AG04449 (cell line): ENCODE measurements around the gene VEGFA.

ENCODE experiments used
- CTCF ChIA-PET: fragments of 350-600 bp; formaldehyde crosslinking; extraction: SDS; loops from one replicate; lab custom pipeline; 2021; ENCODE audit warnings: antibody characterized with exemption; lab: Yijun Ruan, JAX
- POLR2A ChIA-PET: fragments of 400-600, 350-600 bp; formaldehyde crosslinking; extraction: SDS; loops from one replicate; lab custom pipeline; 2020; ENCODE audit warnings: antibody characterized with exemption, inconsistent platforms; lab: Yijun Ruan, JAX
- DNase-seq: peaks from one replicate; pipeline ENCODE4 v3.0.0-alpha.2; 2010; ENCODE audit warnings: low read depth, low spot score
- H3K4me3 ChIP-seq: 2 replicates; pipeline ENCODE4 v1.5.1; 2011; ENCODE audit warnings: low read depth, mild to moderate bottlenecking, control low read depth, low read length
- TF ChIP-seq, protein P1 (sequence below): IDR thresholded peaks from one replicate; pipeline ENCODE4 v1.5.1; 2011; ENCODE audit warnings: mild to moderate bottlenecking, moderate library complexity, low read length, control low read depth, inconsistent platforms; ENCODE audit not compliant: insufficient read depth; ENCODE audit errors: missing control alignments

The VEGFA gene

GRCh38 chr6:43831191-43831590, 61.2 kb downstream of the VEGFA start:
- CTCF ChIA-PET = interaction anchor here (1.1 to 3.2 kb wide), 2 partner anchors 57 to 243 kb away, joined by 4 to 11 read pairs; no protein-coding TSS in a partner anchor

DNA sequence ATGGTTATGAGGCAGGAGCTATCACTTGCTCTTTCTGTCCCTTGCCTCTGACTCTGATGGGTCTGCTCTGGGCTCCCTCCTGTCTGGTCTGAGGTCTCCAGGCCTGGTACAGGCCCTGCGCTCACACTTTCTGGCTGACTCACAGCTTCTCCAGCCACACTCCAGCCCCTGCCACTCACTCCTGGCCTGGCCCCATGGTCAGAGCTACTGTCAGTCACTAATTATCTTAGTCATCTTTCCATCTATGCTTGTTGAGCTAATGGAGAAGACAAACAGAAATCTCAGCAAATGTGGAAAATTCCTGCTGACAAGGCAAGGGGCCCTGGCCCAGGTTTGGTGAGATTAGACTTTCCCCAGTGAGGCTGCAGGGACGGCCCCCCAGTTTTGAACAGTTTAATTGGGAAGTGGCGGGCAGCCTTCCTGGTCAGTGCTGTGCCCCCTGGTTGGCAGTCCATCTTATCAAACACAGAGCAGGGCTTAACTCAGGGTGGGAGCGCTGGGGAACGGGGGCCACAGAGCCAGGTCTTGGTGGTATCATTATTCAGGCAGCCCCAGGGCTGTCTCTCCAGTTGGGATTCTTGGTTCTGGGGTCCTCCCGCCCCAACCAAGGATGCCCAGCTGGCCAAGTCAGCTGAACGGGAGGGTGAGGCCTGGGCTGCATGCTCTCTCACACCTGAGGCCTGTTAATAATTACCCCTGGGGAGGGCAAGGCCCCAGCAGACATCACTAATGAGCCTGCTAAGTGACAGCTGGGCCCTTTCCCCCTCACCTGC, 63.4 kb downstream of the VEGFA start:
- no peak for DNase-seq
- no peak overlapping the region for H3K4me3 ChIP-seq
- TF ChIP-seq, protein P1, sequence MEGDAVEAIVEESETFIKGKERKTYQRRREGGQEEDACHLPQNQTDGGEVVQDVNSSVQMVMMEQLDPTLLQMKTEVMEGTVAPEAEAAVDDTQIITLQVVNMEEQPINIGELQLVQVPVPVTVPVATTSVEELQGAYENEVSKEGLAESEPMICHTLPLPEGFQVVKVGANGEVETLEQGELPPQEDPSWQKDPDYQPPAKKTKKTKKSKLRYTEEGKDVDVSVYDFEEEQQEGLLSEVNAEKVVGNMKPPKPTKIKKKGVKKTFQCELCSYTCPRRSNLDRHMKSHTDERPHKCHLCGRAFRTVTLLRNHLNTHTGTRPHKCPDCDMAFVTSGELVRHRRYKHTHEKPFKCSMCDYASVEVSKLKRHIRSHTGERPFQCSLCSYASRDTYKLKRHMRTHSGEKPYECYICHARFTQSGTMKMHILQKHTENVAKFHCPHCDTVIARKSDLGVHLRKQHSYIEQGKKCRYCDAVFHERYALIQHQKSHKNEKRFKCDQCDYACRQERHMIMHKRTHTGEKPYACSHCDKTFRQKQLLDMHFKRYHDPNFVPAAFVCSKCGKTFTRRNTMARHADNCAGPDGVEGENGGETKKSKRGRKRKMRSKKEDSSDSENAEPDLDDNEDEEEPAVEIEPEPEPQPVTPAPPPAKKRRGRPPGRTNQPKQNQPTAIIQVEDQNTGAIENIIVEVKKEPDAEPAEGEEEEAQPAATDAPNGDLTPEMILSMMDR = no peak
- ChIA-PET CTCF (interaction anchor here (1.1 to 3.2 kb wide), 5 partner anchors 9 to 241 kb away, joined by 3 to 11 read pairs (median 6); no protein-coding TSS in a partner anchor), POLR2A (interaction anchor here (1.2 kb wide), 1 partner anchor 17 kb away, joined by 5 read pairs; no protein-coding TSS in a partner anchor)

More at GRCh38 chr6:43831191-43831590, 61.2 kb downstream of the VEGFA start:
- TF ChIP-seq, protein P1 = no peak
- H3K4me3 ChIP-seq = no peak overlapping the region
- POLR2A ChIA-PET = no interaction called here
- DNase-seq = no peak

DNA sequence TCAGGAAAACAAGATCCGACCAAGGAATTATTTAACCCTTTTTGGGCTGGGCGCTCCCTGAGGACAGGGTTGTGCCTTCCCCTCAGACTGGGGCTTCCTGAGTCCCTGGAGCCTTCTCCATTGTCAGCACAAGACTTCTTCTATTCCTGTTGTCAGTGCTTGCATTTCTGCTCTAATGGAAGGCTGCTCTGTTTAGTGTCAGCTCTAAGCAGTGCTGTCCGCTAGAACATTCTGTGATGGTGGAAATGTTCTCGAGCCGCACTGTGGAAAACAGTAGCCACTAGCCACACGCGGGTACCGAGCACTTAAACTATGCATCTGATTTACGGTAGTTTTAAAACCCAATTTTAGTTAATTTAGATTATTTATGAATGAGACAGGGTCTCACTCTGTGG, 64.0 kb downstream of the VEGFA start:
- ChIA-PET POLR2A (no interaction called here), CTCF (interaction anchor here (1.8 to 3.2 kb wide), 2 partner anchors 9 to 240 kb away, joined by 6 to 11 read pairs; no protein-coding TSS in a partner anchor)
- no peak overlapping the region for H3K4me3 ChIP-seq
- TF ChIP-seq, protein P1 = no peak
- no peak for DNase-seq

DNA sequence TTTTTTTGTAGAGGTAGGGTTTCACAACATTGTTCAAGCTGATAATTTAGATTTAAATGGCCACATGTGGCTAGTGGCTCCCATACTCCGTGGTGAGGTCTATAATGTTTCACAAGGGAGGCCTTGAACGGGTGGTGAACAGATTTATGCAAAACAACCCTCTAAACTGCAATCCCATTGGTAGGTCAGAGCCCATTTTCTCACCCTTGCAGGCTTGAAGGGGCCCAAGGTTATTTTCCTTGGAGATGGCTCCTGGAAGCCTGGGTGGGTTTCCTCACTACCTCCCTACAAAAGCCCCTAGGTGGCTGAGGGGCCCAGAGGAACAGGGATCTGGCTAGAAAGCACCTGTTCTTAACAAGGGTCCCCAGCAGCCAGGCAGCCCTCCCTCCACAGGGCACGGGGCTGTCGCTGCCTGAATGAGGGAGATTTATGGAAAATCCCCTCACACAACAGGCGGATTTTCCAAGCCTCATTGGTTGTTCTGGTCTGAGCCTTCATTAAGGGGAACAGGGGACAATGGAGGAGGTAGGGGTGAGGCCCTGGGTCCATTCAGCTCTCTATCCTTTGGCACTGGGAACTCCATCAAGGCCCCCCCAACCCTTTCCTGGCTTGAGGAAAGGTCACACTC, 64.6 kb downstream of the VEGFA start:
- ChIA-PET CTCF (no interaction called here), POLR2A (no interaction called here)
- no peak for DNase-seq
- TF ChIP-seq, protein P1 = no peak
- H3K4me3 ChIP-seq = no peak overlapping the region

- POLR2A ChIA-PET = no interaction called here
- no peak for DNase-seq
- no peak overlapping the region for H3K4me3 ChIP-seq
- CTCF ChIA-PET = interaction anchor here (0.8 to 2.8 kb wide), 5 partner anchors 11 to 61 kb away, joined by 3 to 19 read pairs (median 3); no protein-coding TSS in a partner anchor
- TF ChIP-seq, protein P1 = no peak
These were observed 65.9 kb downstream of the VEGFA start for GRCh38 chr6:43835872-43836419.
